ENCODE results near the gene RFPL4A. TPM values are rescaled to one million over a fixed set of nuclear protein-coding genes. Genes with fewer than 3 reads are reported as not detected.

RFPL4A gene
- total and polyA plus RNA-seq, 2 of the 8 experiments (the other 6 are each of a cell fraction or from before 2014, with no cell fraction given): not detected

- Histone ChIP-seq H3K79me2 (ENCODE audit: control insufficient read depth in 1 of 2, insufficient read depth in 2 of 2, low read length in 2 of 2) (no peaks in the 10 kb centered on the region), H3K79me1 (ENCODE audit: low read depth, low read length) (no peaks in the 10 kb centered on the region), H4K20me1 (replicated peaks in 1 of 2; ENCODE audit: control insufficient read depth in 1 of 2, insufficient read depth in 2 of 2, low read length in 2 of 2) (no peaks in the 10 kb centered on the region), H3K23ac (ENCODE audit: insufficient read length) (no peak overlapping the region), H3K23me2 (ENCODE audit: low read depth, low read length) (no peaks in the 10 kb centered on the region), H2AK5ac (ENCODE audit: low read depth, low read length) (no peak overlapping the region), H2BK20ac (ENCODE audit: low read length) (no peak overlapping the region), H3K4me2 (ENCODE audit: insufficient read depth in 1 of 2, low read depth in 2 of 2, low read length in 2 of 2) (no peak overlapping the region), H3K18ac (ENCODE audit: extremely low read depth, low read length) (no peak overlapping the region), H4K8ac (ENCODE audit: extremely low read depth, insufficient read depth, low read length) (no peak overlapping the region), H4K5ac (ENCODE audit: insufficient read length, low read depth, low read length) (no peak overlapping the region), H2BK120ac (replicated peaks; ENCODE audit: low read depth, low read length) (no peak overlapping the region), H3K4me3 (ENCODE audit: extremely low read depth in 1 of 4, insufficient read depth in 2 of 4, low read depth in 3 of 4, low read length in 4 of 4) (no peak overlapping the region), H3K4ac (replicated peaks; ENCODE audit: insufficient read length, low read depth, low read length) (no peak overlapping the region), H3K36me3 (ENCODE audit: control insufficient read depth in 2 of 4, insufficient read depth in 4 of 4, low read length in 3 of 4) (no peaks in the 10 kb centered on the region), H3K56ac (replicated peaks; ENCODE audit: insufficient read length, low read depth, low read length) (no peak overlapping the region), H4K91ac (replicated peaks; ENCODE audit: insufficient read length, low read length) (no peak overlapping the region), H2BK5ac (ENCODE audit: low read depth, low read length) (no peak overlapping the region), H3K9ac (replicated peaks in 1 of 4; ENCODE audit: extremely low read depth in 1 of 4, low read depth in 3 of 4, low read length in 3 of 4) (no peak overlapping the region), H2AFZ (ENCODE audit: low read length) (no peak overlapping the region), H3K27me3 (replicated peaks in 1 of 4; ENCODE audit: control insufficient read depth in 3 of 4, extremely low read depth in 1 of 4, insufficient read depth in 3 of 4, low read length in 3 of 4) (no peaks in the 10 kb centered on the region), H2BK15ac (ENCODE audit: low read length) (no peak overlapping the region), H2BK12ac (ENCODE audit: low read depth, low read length) (no peak overlapping the region), H3K14ac (ENCODE audit: insufficient read length) (no peak overlapping the region), H3K9me3 (ENCODE audit: insufficient read depth in 2 of 2, low read depth in 1 of 2, low read length in 1 of 2) (peaks cover 70 to 87% of the 10 kb centered on the region in 2 experiments), H3K27ac (ENCODE audit: low read depth, low read length) (no peak overlapping the region), H3K4me1 (replicated peaks in 1 of 4; ENCODE audit: control insufficient read depth in 3 of 4, insufficient read depth in 4 of 4, low read length in 3 of 4) (no peaks in the 10 kb centered on the region)
- ChIA-PET POLR2A (ENCODE audit: partially characterized antibody) (no interaction called here), CTCF (ENCODE audit: partially characterized antibody) (no interaction called here)
- no peak for FAIRE-seq
- 87% methylated on average over 11 of the region's 11 CpGs; no CpG with 5 or more reads in 1 of the 2 experiments for WGBS, 2 experiments (ENCODE audit: extremely low coverage in 1 of 2, insufficient coverage in 1 of 2, insufficient read length in 1 of 2, insufficient replicate concordance in 2 of 2, low coverage in 1 of 2, low lambda C conversion rate in 2 of 2, missing lambda C conversion rate in 1 of 2)
- no peak for DNase-seq (ENCODE audit: low read depth in 1 of 2, low spot score in 2 of 2)
- TF ChIP-seq CHD1 (IDR thresholded peaks at IDR 0.05; ENCODE audit: low read depth, low read length) (no peak), SIRT6 (IDR thresholded peaks at IDR 0.05; ENCODE audit: low read length) (no peak), TCF12 (IDR thresholded peaks at IDR 0.05; ENCODE audit: low read depth, low read length) (no peak), CTBP2 (IDR thresholded peaks at IDR 0.05; ENCODE audit: borderline replicate concordance, insufficient read depth, insufficient read length, low read length) (no peak), CTCF (IDR thresholded peaks at IDR 0.05; ENCODE audit: control extremely low read depth in 1 of 3, insufficient read depth in 1 of 3, low read depth in 1 of 3, low read length in 3 of 3) (no peak), RNF2 (IDR thresholded peaks at IDR 0.05; ENCODE audit: borderline replicate concordance, low read depth, low read length, missing control alignments, poor library complexity, severe bottlenecking) (no peak), KDM5A (IDR thresholded peaks at IDR 0.05; ENCODE audit: low read length) (no peak), PHF8 (conservative IDR thresholded peaks at IDR 0.05; ENCODE audit: low read depth, low read length) (no peak), SP1 (IDR thresholded peaks at IDR 0.05; ENCODE audit: low read depth, low read length) (no peak), SRF (IDR thresholded peaks at IDR 0.05; ENCODE audit: low read depth, low read length) (no peak), NRF1 (IDR thresholded peaks at IDR 0.05; ENCODE audit: low read depth, low read length) (no peak)
These were observed 36.1 kb downstream of the RFPL4A start for GRCh38 chr19:55795021-55795420.

All from H1 (cell line).